ENCODE data around the gene TRMT10A. TPM values are rescaled to one million over a fixed set of nuclear protein-coding genes. Genes with fewer than 3 reads are reported as not detected.

TRMT10A gene
- polyA plus RNA-seq, 1 donor from 2014 or later, result 10.5 TPM

DNA sequence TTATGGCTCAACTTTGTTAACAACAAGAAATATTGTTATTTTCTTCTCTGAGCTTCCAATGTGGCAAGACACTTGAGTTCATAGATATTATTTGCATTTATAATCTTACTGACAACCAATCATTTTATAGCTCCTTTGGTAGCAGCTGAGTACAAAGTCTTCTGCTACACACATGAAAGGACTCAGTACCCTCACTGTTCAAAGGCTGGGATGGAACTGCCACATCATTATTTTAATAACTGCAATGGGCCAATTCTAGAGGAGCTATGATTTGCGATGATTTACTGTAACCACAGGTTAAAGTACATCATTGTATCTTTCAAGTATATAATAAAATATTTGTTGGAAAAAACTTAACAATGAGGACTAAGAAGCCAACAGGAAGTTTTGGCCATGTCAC is 21.7 kb upstream of the TRMT10A start:
- no peak overlapping the region for H3K4me2 ChIP-seq (ENCODE audit: low read length)
- no peak overlapping the region for H3K27ac ChIP-seq (ENCODE audit: low read length)
- no peaks in the 10 kb centered on the region for H3K79me2 ChIP-seq (replicated peaks; ENCODE audit: insufficient read depth, low read length)
- H2AFZ ChIP-seq (ENCODE audit: low read depth, low read length), result no peak overlapping the region
- H3K9ac ChIP-seq (ENCODE audit: low read length), result no peak overlapping the region
- H3F3A ChIP-seq (ENCODE audit: insufficient read depth, low read length, poor library complexity, severe bottlenecking), result no peaks in the 10 kb centered on the region
- H3K36me3 ChIP-seq (ENCODE audit: insufficient read depth, low read length), result no peaks in the 10 kb centered on the region
- no peak for TF ChIP-seq MXI1 (conservative IDR thresholded peaks at IDR 0.05; ENCODE audit: poor library complexity, severe bottlenecking)
- TF ChIP-seq, protein P1, sequence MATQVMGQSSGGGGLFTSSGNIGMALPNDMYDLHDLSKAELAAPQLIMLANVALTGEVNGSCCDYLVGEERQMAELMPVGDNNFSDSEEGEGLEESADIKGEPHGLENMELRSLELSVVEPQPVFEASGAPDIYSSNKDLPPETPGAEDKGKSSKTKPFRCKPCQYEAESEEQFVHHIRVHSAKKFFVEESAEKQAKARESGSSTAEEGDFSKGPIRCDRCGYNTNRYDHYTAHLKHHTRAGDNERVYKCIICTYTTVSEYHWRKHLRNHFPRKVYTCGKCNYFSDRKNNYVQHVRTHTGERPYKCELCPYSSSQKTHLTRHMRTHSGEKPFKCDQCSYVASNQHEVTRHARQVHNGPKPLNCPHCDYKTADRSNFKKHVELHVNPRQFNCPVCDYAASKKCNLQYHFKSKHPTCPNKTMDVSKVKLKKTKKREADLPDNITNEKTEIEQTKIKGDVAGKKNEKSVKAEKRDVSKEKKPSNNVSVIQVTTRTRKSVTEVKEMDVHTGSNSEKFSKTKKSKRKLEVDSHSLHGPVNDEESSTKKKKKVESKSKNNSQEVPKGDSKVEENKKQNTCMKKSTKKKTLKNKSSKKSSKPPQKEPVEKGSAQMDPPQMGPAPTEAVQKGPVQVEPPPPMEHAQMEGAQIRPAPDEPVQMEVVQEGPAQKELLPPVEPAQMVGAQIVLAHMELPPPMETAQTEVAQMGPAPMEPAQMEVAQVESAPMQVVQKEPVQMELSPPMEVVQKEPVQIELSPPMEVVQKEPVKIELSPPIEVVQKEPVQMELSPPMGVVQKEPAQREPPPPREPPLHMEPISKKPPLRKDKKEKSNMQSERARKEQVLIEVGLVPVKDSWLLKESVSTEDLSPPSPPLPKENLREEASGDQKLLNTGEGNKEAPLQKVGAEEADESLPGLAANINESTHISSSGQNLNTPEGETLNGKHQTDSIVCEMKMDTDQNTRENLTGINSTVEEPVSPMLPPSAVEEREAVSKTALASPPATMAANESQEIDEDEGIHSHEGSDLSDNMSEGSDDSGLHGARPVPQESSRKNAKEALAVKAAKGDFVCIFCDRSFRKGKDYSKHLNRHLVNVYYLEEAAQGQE (IDR thresholded peaks at IDR 0.05; ENCODE audit: borderline replicate concordance), result no peak
- no peaks in the 10 kb centered on the region for H3K27me3 ChIP-seq (ENCODE audit: insufficient read depth, low read depth, low read length)
- H3K9me2 ChIP-seq (ENCODE audit: insufficient read depth, low read length), result no peaks in the 10 kb centered on the region
- H3K9me3 ChIP-seq (ENCODE audit: low read length), result no peaks in the 10 kb centered on the region
- no peak overlapping the region for H3K4me3 ChIP-seq (ENCODE audit: low read length)
- H4K20me1 ChIP-seq (ENCODE audit: insufficient read depth), result no peaks in the 10 kb centered on the region

DNA sequence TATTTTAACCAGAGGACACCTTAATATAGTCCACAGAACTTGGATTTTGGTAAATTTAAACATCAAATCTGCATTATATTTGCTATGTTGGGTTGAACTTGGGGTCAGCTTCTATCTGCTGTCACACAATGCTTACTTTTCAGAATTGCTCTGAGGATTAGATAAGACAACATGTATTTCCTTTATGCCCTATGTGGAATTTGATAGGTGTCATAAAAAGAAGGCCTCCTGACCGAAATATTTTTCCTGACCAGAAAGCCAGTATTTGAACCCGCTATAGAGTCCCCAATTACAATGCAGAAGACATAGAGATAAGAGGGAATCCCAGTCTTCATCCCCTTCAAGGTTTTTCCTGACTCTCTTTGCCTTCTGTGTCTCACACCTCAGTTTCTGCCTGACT is 14.9 kb upstream of the TRMT10A start:
- H2AFZ ChIP-seq (ENCODE audit: low read depth, low read length), result no peak overlapping the region
- H3K4me2 ChIP-seq (ENCODE audit: low read length), result no peak overlapping the region

More for the DNA sequence above, 14.9 kb upstream of the TRMT10A start:
- Histone ChIP-seq H3K36me3 (ENCODE audit: insufficient read depth, low read length) (no peaks in the 10 kb centered on the region), H3K4me3 (ENCODE audit: low read length) (no peak overlapping the region), H3K9me2 (ENCODE audit: insufficient read depth, low read length) (no peaks in the 10 kb centered on the region), H3F3A (ENCODE audit: insufficient read depth, low read length, poor library complexity, severe bottlenecking) (no peaks in the 10 kb centered on the region), H4K20me1 (ENCODE audit: insufficient read depth) (no peaks in the 10 kb centered on the region), H3K27ac (ENCODE audit: low read length) (no peak overlapping the region), H3K27me3 (ENCODE audit: insufficient read depth, low read depth, low read length) (no peaks in the 10 kb centered on the region), H3K9ac (ENCODE audit: low read length) (no peak overlapping the region), H3K79me2 (replicated peaks; ENCODE audit: insufficient read depth, low read length) (no peaks in the 10 kb centered on the region), H3K9me3 (ENCODE audit: low read length) (no peaks in the 10 kb centered on the region)
- TF ChIP-seq, protein P2, sequence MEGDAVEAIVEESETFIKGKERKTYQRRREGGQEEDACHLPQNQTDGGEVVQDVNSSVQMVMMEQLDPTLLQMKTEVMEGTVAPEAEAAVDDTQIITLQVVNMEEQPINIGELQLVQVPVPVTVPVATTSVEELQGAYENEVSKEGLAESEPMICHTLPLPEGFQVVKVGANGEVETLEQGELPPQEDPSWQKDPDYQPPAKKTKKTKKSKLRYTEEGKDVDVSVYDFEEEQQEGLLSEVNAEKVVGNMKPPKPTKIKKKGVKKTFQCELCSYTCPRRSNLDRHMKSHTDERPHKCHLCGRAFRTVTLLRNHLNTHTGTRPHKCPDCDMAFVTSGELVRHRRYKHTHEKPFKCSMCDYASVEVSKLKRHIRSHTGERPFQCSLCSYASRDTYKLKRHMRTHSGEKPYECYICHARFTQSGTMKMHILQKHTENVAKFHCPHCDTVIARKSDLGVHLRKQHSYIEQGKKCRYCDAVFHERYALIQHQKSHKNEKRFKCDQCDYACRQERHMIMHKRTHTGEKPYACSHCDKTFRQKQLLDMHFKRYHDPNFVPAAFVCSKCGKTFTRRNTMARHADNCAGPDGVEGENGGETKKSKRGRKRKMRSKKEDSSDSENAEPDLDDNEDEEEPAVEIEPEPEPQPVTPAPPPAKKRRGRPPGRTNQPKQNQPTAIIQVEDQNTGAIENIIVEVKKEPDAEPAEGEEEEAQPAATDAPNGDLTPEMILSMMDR (IDR thresholded peaks at IDR 0.05; ENCODE audit: poor library complexity, severe bottlenecking), result no peak
- TF ChIP-seq POLR2AphosphoS5 (IDR thresholded peaks at IDR 0.05) (no peak), MXI1 (conservative IDR thresholded peaks at IDR 0.05; ENCODE audit: poor library complexity, severe bottlenecking) (no peak), RAD21 (conservative IDR thresholded peaks at IDR 0.05) (no peak), EP300 (conservative IDR thresholded peaks at IDR 0.05; ENCODE audit: poor library complexity, severe bottlenecking) (no peak), SMC3 (conservative IDR thresholded peaks at IDR 0.05; ENCODE audit: poor library complexity) (no peak), EZH2 (IDR thresholded peaks at IDR 0.05; ENCODE audit: borderline replicate concordance, insufficient read depth, low read length, poor library complexity, severe bottlenecking) (no peak), TAF1 (IDR thresholded peaks at IDR 0.05; ENCODE audit: low read depth) (no peak)
- TF ChIP-seq, protein P1 (IDR thresholded peaks at IDR 0.05; ENCODE audit: borderline replicate concordance), result no peak

Data from neural cell (in vitro differentiated cells).